NOMO-1 (cell line): ENCODE measurements around the gene NRXN2.

Experiments used
- DNase-seq, 2 experiments: peaks; one replicate each; lab custom pipeline; 2025; ENCODE audit not compliant: unreplicated experiment in 2 of 2; lab: John Stamatoyannopoulos, UW

The NRXN2 gene

DNA sequence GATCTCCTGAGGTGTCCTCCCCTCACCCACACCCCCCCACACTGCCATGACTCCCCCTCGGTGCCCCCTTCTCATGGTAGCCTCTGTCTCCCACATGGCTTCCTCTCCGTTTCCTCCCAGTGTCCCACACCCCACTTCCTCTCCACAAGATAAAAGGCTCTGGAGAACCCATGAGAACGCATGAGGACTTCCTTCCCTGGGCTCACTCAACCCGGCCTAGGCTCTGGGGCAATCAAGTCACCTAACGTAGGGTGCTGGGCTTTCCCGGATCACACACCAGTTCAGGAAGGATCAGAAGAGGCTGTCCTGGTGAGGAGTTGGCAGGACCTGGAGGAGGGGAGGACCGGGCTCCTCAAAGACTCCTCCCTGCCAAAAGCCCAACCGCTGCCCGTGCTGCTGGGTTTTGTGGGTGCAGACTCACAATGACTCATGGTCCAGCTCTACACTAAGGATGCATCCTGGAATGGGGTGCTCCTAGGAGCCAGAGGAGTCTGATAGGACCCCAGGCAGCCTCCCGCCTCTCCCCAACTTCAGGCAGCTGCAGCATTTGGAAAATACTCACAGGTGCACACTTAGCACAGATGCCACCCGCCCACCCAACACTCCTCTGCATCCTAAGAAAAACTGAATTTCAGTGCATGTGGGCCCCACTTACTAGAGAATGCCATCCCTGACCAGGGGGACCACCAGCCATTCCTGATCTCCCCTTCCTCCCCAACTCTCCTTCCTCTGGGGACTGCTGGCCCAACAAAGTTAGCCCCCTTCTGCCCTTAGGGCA, 110.9 kb downstream of the NRXN2 start:
- no peak for DNase-seq

DNA sequence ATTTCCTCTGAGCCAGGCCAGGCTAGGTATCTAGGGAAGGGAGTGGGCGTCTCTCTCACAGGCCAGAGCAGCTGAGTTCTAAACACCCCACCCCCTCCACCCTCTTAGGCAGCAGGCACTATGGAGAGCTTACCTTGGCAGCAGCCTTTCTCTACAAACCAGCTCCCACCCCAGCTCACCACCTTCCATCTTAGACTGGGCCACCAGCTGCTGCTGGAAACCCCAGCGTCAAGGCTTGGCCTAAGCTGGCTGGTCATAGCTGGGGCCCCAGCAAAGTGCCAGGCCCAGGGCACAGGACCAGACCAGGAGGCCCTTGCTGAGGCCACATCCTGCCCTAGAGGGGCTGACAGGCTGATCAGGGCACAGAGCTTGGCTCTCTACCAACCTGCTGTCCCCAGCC, 111.8 kb downstream of the NRXN2 start:
- DNase-seq: no peak

DNA sequence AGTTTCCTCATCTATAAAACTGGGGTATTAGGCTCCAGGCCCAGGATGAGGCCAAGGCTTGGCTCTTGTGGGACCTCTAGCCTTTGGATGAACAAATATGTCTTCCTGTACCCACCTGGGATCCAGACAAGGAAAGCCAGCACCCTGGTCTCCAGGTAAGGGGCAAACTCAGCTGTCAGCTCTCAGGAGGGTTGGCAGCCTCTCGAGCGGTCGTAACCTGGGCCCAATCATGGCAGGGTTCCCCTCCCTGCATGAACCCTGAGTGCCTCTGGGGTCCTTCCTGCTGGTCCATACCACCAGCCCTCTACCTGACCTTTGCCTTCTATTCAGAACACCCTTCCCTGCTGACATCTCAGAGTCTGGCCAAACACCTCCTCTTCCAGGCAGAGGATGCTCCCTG, 112.4 kb downstream of the NRXN2 start:
- DNase-seq: no peak

DNA sequence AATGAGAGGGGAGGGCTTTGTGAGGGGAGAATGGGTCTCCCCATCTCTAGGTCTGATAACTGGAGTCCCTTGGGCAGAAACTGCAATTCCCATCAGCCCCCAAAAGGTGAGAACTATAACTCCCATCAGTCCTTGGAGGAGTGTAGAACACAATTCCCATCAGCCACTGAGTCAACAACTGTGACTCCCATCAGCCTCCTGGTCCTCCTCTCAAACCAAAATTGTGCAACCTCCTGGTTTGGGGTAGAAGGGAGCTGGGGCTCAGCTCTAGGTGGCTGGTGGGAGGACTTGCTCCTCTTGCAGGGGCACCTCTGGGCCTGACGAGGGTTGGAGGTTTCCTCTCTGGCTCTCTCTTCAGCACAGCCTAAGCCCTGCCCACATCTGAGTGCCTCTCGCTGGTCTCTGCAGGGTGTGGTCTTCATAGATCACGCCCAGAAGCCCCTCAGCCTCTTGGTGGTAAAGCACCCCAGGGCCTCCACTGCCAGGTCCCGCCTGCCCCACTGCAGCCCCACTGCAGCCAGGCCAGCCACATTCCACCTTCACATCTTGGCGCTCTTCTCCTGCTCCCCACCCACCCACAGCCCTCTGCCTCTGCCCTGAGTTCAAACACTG, 113.5 kb downstream of the NRXN2 start:
- peak in 1 of 2 experiments; percentile 4 for DNase-seq

DNA sequence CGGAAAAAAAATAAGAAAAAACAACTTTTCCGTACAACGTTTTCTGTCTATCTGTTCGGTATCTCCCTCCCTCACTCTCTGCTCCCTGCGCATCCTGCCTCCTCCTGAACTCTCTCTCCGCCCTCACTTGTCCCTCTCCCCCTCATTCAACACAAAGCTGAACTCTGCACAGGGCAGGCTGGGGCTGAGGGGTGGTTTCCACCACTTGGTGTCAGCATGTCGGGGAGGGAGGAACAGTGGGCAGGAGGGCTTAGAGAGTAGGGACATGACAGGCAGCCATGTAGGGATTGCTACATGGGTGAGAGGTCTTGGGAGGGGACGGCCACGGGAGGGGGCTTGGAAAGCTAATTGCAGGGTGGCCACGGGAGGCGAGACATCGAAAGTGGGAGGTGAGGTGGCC, 114.4 kb downstream of the NRXN2 start:
- DNase-seq: no peak

DNA sequence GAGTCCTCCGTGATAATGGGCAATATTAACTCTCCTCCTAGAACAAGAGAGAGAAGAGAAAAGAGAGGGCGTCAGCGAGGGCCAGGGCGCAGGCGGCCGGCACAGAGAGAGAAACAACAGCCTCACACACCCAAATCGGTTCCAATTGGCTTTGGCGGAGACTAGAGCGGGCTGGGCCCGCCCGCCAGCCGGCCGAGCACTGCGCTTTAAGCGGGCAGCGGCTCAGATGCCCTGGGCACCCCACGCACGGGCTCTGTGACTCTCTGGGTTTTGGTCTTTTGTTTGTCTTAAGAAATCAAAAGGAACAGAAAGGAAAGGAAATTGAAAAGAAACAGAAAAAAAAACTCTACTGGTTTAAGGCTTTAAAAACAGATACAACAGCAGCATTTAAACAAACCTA, 115.0 kb downstream of the NRXN2 start:
- DNase-seq: no peak

DNA sequence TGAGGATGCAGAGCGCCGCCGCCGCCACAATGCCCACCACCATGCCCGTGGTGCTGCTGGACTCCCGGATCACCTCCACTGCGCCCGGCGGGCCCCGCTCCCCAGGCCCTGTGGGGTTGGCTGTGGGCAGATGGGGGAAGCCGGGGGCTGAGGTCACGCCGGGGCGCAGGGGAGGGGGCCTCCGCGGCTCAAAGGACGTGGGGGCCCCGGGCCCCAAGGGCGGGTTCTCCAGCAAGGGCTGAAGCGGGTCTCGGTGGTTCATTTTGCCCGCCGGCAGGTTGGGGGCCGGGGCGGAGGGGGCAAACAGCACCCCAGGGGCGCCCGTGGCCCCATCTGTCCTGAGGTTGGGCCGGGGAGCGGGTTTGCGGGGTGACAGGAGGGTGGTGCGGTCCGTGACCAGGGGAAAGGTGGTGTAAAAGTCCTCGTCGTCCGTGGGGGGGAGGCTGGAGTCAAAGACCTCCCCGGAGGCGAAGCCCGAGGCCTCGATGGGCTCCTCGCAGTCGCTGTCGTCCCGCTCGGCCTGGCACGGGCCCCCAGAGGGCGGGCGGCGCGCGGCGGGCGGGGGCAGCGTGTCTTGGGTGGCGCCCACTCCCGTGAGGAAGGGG, 115.5 kb downstream of the NRXN2 start:
- DNase-seq: no peak

DNA sequence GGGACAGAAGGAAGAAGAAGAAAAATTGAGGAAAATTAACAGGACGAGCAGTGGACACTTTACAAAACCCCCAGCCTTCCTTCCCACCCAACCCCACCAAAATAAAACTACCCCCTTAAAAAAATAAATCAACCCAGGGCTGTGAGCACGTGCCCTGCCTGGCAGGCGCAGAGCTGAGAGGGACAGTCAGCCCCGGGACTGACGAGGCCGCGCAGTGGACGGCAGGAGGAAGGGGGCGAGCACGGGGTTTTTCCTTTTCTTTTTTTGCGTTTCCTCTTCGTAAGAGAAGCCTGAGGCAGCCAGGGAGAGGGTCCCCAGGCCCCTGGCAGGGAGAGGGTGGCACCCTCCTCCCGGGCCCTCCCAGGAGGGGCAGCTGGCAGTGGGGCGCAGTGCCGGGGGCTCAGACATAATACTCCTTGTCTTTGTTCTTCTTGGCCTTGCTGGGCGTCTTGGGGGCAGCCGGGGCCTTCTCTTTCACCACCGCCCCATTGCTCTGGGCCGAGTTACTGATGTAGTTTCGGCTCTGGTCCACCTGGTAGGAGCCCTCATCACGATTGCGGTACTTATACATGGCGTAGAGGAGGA, 116.1 kb downstream of the NRXN2 start:
- DNase-seq: no peak

DNA sequence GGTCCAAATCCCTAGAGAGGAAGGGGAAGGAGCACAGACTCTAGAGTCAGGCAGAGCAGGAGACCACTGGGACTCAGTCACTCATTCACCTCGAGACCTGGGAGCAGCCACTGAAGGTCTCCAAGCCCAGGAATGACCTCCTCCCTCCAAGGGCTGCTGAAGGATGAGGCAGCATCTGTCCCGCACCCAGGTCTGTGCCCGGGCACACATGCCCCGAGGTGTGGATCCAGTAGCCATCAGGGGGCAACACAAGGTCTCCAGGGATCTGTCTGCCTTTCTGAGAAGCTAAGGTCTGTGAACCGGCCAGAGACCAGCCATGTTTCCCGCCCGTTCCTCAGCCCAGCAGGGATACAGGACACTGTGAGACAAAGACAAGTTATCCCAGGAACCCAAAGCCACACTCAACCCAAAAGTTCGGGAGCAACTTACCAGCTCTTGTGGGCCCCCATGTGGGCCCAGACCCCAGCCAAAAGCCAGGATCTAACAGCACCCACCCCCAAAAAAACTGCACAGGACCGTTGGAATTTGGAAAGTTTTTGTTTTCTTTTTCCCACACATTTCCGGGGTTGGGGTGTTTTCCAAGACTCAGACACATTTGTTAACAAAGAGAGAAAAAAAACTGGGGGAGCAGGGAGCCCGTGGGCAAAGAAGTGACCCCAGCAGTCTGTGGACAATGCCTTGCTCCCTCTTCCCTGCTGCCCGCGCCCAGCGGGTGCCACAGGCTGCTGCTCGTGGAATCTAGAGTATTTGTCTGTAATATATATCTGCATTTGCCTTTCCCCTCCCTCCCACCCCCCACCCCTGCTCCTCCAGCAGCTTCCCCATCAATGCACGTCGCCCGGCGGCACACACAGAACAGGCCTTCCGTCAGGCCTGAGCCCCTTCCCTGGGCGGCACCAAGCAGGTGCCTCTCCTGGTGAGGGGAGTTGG, 117.1 kb downstream of the NRXN2 start:
- DNase-seq: no peak

DNA sequence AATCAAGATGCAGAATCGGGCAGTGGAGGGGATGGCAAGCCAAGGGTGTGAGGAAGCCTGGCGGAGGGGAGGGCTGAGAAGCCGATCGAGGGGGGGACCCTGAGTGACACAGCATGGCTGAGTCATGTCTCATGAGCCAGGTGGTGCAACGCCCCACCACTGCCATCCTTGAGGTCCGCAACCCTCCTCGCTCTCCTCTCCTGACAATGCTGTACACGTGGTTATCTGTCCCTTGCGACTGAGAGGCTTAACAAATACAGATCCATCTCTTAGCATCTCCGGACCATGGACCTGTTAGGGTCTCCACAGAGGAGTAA, 117.8 kb downstream of the NRXN2 start:
- DNase-seq: no peak

DNA sequence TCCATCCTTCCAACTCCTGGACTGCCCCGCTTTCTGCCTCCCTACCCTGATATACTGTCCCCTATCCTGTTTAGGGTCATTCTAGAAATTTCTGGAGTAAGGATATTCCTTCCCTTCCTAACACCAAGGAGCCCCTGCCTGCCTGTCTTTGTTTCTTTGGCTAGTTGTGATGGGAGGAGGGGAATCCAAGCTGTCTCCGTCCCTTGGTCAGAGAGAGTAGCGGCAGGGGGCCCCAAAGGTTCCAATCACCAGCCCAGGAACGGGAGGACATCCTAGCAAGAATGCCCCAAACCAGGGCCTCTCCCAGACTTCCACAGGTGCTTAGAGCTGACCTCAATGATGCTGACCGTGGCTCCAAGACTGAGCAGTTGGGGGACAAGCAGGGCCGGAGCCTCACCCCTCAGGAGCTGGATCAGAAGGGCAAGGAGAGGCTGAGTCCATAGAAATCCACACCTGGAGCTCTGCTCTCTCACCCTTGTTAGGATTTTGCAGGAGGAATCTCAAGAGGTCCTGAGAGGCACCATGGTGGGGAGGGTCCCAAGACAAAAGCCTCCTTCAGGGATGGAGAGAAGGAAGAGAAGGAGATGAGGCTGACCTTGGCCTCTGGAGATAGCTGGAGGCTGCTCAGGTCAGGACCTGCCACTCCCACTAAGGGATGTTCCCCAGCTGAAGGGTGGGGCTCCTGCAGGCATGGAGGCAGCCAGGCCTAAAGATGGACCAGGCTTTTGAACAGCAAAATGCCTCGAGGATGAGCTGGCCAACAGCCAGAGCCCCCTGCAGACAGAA, 118.3 kb downstream of the NRXN2 start:
- no peak for DNase-seq

DNA sequence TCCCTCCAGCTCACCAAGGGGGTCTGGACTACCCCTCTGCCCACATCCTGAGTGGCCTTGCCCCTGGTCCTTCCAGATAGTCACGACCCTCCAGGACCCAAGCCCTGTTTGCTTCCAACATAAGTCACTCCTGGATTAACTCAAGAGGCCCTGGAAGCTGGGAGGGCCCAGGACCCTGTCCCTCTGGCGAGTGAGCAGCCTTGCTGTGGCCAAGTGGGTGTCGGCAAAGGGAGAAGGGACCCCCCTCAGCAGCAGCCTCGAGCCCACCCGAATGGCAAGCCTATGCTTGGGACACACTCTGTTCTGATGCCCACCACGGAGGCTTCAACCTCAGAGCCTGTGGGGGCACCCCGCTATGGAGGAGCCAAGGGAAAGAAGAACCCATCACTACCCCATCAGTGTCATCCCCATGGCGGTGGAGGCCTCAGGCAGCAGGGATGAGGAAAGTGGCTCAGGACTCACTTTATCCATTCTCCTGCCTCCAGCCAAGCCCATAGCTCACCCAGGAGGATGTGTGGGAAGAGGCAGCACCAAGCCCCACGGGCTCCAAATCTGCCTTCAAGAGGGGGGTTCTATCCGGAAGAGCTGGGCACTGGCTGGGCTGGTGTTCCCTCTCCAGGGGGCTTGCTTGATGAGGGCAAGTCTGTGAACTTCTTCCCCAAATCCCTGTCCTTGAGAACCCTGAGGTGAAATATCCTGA, 119.4 kb downstream of the NRXN2 start:
- no peak for DNase-seq

DNA sequence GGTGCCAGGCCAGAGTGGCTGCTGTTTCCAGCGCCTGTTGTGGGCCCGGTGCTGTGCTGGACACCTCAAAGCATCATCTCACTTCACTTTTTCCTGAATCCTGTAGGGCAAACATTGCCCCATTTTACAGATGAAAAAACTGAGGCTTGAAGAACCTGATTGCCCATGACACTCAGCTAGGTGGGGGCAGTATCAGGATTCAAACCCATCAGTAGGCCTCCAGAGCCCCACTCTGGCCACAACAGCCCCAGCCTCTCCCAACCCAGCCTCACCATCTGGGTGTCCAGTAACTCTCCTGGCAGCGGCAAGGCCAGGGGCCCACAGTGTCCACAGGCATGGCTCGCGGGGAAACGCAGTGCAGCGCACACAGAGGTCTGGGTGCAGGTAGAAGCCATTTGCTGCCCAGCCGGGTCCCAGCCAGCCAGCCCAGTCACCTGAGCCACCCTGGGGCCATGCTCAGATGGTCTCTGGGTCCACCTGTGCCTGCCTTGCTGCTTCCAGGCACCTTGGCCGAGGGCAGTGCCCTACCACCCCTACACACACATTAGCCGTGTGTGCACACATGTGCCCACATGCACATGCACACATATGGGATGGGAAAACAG, 120.4 kb downstream of the NRXN2 start:
- no peak for DNase-seq

DNA sequence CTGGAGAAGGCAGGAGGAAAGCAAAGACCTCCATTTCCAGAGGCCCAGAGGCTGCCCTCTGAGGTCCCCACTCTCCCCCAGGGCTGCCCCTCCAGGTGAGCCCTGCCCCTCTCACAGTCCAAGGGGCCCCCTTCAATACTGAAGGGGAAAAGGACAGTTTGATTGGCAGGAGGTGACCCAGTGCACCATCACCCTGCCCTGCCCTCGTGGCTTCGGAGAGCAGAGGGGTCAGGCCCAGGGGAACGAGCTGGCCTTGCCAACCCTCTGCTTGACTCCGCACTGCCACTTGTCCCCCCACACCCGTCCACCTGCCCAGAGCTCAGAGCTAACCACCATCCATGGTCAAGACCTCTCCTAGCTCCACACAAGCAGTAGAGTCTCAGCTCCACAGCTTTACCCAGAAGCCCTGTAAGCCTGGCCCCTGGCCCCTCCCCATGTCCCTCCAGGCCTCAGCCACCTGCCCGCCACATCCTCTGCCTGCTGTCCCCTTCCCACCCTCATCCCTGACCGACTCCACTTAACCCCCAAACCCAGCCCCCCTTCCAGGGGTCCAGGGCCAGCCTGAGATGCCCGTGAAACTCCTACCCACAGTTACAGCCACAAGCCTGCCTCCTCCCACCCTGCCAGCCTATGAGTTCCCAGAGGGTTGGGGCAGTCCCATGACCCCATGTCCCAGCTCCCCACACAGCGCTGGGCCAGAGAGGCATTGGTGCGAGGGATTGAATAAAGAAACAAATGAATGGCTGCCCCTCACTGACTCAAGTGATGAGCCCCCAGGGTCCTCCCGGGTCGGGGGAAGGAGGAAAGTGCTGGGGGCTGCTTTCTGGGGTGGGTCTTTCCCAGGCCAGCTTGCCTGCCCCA, 121.2 kb downstream of the NRXN2 start:
- no peak for DNase-seq

DNA sequence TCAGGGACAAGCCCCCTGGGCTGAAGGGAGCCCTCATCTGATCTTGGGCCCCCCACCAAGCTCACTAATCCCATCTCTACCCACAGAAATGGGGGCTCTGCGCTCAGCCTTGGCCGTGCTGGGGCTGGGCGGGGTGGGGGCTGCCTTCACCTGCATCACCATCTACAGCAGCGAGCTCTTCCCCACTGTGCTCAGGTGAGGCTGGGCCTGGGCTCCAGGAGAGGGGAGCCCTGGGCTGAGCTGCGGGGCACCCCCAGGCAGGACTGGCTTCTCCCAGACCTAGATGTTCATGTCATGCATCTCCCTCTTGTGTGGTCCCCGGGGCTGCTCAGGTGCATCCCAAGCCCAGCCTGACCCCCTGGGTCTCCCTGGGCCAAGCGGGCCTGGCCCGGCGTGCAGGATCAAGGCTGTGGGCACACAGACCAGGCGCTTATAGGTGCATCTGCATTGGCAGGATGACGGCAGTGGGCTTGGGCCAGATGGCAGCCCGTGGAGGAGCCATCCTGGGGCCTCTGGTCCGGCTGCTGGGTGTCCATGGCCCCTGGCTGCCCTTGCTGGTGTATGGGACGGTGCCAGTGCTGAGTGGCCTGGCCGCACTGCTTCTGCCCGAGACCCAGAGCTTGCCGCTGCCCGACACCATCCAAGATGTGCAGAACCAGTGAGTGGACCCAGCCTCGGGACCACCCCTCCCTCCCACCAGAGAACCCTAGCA, 122.6 kb downstream of the NRXN2 start:
- DNase-seq: no peak

DNA sequence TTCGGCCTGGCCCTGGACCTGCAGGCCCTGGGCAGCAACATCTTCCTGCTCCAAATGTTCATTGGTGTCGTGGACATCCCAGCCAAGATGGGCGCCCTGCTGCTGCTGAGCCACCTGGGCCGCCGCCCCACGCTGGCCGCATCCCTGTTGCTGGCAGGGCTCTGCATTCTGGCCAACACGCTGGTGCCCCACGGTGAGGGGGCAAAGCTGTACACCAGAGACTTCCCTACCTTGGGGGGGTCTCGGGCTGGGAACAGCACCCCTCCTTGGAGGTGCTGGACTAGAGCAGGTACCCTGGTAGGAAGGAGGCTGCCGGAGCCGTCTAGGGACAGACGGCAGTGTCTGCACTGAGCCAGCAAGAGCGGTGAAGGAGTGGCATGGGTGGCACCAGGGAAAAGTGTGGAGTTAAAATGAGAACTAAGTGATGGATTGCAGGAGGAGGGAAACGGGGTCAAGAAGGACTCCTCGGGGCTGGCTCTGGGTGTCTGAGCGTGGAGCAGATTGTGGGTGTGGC, 123.2 kb downstream of the NRXN2 start:
- no peak for DNase-seq
